ENCODE results near the gene ADAMTS9. TPM values are rescaled to one million over a fixed set of nuclear protein-coding genes. Genes with fewer than 3 reads are reported as not detected.

ADAMTS9 gene
- polyA plus RNA-seq, 1 donor: 174 TPM

GRCh38 chr3:64687086-64687780 lies 567 bp downstream of the ADAMTS9 start:
- DNase-seq: no peak

- DNase-seq: no peak
These were observed 1.3 kb downstream of the ADAMTS9 start for GRCh38 chr3:64686446-64686908.

GRCh38 chr3:64685800-64686445 lies 1.9 kb downstream of the ADAMTS9 start:
- peak; percentile 96 for DNase-seq

GRCh38 chr3:64685331-64685799 lies 2.4 kb downstream of the ADAMTS9 start:
- peak; percentile 31 for DNase-seq

- peak; percentile 60 for DNase-seq
These were observed 3.0 kb downstream of the ADAMTS9 start for GRCh38 chr3:64684715-64685261.

GRCh38 chr3:64681827-64682226 lies 6.0 kb downstream of the ADAMTS9 start:
- no peak for DNase-seq

GRCh38 chr3:64681015-64681414 lies 6.8 kb downstream of the ADAMTS9 start:
- DNase-seq: no peak

- no peak for DNase-seq
These were observed 7.5 kb downstream of the ADAMTS9 start for GRCh38 chr3:64680334-64680733.

GRCh38 chr3:64677961-64678716 lies 9.7 kb downstream of the ADAMTS9 start:
- no peak for DNase-seq

- no peak for DNase-seq
These were observed 11.0 kb downstream of the ADAMTS9 start for GRCh38 chr3:64676831-64677230.

- no peak for DNase-seq
These were observed 12.0 kb downstream of the ADAMTS9 start for GRCh38 chr3:64675687-64676247.

GRCh38 chr3:64674591-64675076 lies 13.2 kb downstream of the ADAMTS9 start:
- peak; percentile 47 for DNase-seq

GRCh38 chr3:64673159-64673715 lies 14.6 kb downstream of the ADAMTS9 start:
- DNase-seq: no peak

- DNase-seq: no peak
These were observed 19.0 kb downstream of the ADAMTS9 start for GRCh38 chr3:64668582-64669510.

- DNase-seq: no peak
These were observed 19.8 kb downstream of the ADAMTS9 start for GRCh38 chr3:64667887-64668581.

- DNase-seq: no peak
These were observed 20.7 kb downstream of the ADAMTS9 start for GRCh38 chr3:64667138-64667537.

GRCh38 chr3:64666171-64666588 lies 21.6 kb downstream of the ADAMTS9 start:
- peak; percentile 53 for DNase-seq

- DNase-seq: no peak
These were observed 23.4 kb downstream of the ADAMTS9 start for GRCh38 chr3:64664397-64664796.

- no peak for DNase-seq
These were observed 28.2 kb downstream of the ADAMTS9 start for GRCh38 chr3:64659617-64659978.

GRCh38 chr3:64658001-64658400 lies 29.8 kb downstream of the ADAMTS9 start:
- DNase-seq: no peak

Data from left kidney (tissue), 2 donors.